Erythroblast (primary cell): Measurements from ENCODE around the gene FAM20C.

Source experiments
- DNase-seq, 2 experiments: peaks; one replicate each; lab custom pipeline; 2025; lab: John Stamatoyannopoulos, UW
- GATA1 ChIP-seq: IDR thresholded peaks from 2 replicates; pipeline ENCODE4 v1.6.1; 2011; ENCODE audit warnings: low read depth, mild to moderate bottlenecking, control low read depth, low read length, moderate library complexity
- POLR2A ChIP-seq: IDR thresholded peaks from 2 replicates; pipeline ENCODE4 v1.6.1; 2011; ENCODE audit warnings: mild to moderate bottlenecking, low read length

Gene FAM20C

GRCh38 chr7:163971-164881 lies 28.1 kb upstream of the FAM20C start:
- TF ChIP-seq GATA1 (no peak), POLR2A (no peak)
- DNase-seq = no peak

GRCh38 chr7:164882-165660 lies 27.3 kb upstream of the FAM20C start:
- TF ChIP-seq GATA1 (no peak), POLR2A (no peak)
- DNase-seq = no peak

GRCh38 chr7:165661-166337 lies 26.6 kb upstream of the FAM20C start:
- TF ChIP-seq POLR2A = no peak
- no peak for TF ChIP-seq GATA1
- DNase-seq = no peak

GRCh38 chr7:166338-167060 lies 25.9 kb upstream of the FAM20C start:
- no peak for DNase-seq

GRCh38 chr7:167090-167855 lies 25.1 kb upstream of the FAM20C start:
- DNase-seq = no peak
- TF ChIP-seq POLR2A (no peak), GATA1 (no peak)

More at GRCh38 chr7:166338-167060, 25.9 kb upstream of the FAM20C start:
- TF ChIP-seq POLR2A (no peak), GATA1 (no peak)

- no peak for DNase-seq
- TF ChIP-seq GATA1 (no peak), POLR2A (no peak)
Measured at GRCh38 chr7:167976-168791, 24.2 kb upstream of the FAM20C start.

- no peak for TF ChIP-seq GATA1
- TF ChIP-seq POLR2A = no peak
- DNase-seq = no peak
Measured at GRCh38 chr7:169276-170172, 22.8 kb upstream of the FAM20C start.

- TF ChIP-seq GATA1 = no peak
- TF ChIP-seq POLR2A = no peak
- no peak for DNase-seq
Measured at GRCh38 chr7:170551-171363, 21.6 kb upstream of the FAM20C start.

- DNase-seq = no peak
- TF ChIP-seq GATA1 = no peak
Measured at GRCh38 chr7:171364-171904, 20.9 kb upstream of the FAM20C start.
